HG02938 (cell line): ENCODE results near the gene ATP7A.
"Not testable (repeated sequence)": the region's sequence is repeated elsewhere in the genome, so short reads cannot be mapped to it uniquely, and the experiment has no call there.

Source experiments
- ATAC-seq: cut with Tn5 transposase; IDR thresholded peaks from one replicate; pipeline ENCODE4 v1.9.1; 2021; ENCODE audit warnings: mild to moderate bottlenecking, moderate library complexity; ENCODE audit not compliant: unreplicated experiment

ATP7A gene

GRCh38 chrX:77945031-77945430 is 34.5 kb downstream of the ATP7A start:
- not testable (repeated sequence) for ATAC-seq

DNA sequence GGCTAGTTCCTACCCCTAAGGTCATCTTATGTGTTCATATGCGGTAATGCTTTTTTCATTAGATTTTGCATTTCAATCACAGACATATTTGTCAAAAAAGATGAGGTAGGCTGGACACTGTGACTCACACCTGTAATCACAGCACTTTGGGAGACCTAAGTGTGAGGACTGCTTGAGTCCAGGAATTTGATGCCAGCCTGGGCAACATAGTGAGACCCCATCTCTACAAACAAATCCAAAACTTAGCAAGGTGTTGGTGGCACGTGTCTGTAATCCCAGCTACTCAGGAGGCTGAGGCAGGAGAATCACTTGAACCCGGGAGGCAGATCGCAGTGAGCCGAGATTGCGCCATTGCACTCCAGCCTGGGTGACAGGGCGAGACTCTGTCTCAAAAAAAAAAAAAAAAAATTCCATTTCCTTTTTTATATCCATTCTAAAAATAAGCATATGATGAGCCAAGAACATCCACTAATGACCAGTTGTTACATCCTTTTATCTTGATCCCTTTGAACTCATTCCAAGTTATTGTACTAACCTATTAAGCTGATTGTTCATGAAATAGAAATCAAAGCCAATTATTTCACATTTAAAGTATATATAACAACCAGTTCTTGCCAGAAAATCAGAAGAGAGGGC is 35.5 kb downstream of the ATP7A start:
- no peak for ATAC-seq

- no peak for ATAC-seq
These were observed 36.1 kb downstream of the ATP7A start for GRCh38 chrX:77946571-77946970.

GRCh38 chrX:77949840-77950239 is 39.3 kb downstream of the ATP7A start:
- no peak for ATAC-seq

- ATAC-seq = no peak
These were observed 41.7 kb downstream of the ATP7A start for GRCh38 chrX:77952173-77952572.

DNA sequence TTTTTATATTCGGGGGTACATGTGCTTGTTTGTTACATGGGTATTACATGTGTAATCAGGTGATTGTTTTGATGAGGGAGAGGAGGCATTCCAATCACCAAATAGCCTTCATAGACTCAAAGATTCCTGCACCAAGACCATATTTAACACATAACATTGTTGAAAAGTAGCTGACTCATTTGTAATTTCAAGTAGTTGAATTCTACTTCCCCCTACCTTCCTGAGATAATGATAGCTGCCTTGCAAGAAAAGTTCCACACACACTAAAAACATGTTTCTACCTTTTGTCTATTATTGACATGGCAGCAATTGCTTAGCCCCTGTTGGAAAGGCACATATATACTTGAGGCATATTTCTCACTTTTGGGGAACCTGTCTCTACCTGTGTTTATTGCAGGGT is 42.8 kb downstream of the ATP7A start:
- ATAC-seq = no peak

- no peak for ATAC-seq
These were observed 43.2 kb downstream of the ATP7A start for GRCh38 chrX:77953708-77954107.

- no peak for ATAC-seq
These were observed 50.1 kb downstream of the ATP7A start for GRCh38 chrX:77960567-77960966.

DNA sequence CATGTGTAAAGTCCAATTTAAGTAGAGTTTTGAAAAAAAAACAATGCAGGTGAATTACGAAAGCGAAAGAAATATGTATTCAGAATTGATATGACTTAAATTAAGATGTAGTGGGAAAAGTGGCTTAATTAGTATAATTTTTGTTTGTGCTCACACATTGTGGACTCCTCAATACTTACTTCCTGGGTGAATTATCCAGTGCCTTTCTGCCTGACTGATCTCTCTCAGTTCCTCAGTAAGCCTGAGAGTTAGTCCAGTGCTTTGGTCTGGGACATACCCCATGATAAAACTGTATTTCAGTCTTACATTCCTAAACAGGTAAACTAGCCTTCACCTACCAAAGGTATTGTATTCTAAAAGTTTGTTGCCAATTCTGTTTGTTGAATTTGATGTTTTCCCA is 50.6 kb downstream of the ATP7A start:
- no peak for ATAC-seq

DNA sequence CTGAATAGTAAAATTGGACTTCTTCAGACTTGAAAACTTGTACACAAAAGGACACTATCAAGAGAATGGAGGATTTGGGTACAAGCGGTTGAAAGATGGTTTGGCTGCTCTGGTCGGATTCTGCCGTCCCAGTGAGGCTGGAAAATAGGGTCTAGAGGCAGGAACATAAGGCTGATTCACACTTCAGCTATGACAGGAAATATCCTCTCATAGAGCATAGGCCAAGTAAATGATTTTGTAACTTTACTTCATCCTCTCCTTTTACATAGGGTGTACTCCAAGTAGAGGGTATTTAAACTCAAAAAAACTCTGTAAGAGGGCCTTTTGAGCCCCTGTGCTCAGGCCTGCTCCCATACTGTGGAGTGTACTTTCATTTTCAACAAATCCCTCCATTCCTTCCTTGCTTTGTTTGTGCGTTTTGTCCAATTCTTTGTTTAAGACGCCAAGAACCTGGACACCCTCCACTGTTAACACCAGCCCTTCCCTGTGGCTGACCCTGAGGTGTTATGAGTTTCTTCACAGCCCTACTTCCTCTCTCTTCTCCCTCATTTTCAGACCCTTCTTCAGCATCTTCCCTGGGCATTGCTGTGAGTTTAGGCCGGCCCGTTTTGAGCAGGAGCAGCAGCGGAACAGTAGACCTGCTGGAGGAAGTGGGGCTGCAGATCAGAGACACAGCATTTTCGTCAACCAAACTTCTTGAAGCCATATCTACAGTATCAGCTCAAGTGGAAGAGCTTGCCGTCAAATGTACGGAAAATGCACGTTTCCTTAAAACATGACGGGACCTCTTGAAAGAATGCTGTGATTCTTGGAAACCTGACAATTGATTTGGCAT is 51.8 kb downstream of the ATP7A start:
- ATAC-seq = no peak

DNA sequence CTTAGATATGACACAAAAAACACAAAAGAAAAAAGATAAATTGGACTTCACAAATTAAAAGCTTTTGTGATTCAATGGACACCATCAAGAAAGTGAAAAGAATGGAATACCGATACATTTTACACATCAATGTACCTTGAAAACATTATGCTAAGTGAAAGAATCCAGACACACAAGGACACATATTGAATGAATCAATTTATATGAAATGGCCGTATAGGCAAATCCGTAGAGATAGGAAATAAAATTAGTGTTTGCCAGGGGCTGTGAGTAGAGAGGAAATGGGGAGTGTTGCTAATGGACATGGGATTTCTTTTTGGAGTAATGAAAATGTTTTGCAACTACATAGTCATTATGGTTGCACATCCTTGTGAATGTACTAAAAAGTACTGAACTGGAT is 55.9 kb downstream of the ATP7A start:
- ATAC-seq = no peak

DNA sequence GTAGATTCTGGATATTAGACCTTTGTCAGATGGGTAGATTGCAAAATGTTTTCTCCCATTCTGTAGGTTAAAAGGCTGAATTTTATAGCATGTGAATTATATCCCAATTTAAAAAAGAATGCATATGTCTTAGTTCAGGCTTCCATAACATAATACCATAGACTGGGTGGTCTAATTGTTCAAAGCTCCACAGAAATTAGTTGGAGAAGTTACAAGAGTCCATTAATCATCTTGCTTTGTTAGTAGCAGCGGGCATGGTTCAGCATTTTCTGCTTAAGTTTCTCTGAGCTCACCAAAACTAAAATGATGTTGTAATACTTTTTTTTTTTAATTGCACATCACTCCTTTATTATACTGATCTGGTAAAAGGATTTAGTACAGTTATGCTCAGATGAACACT is 57.1 kb downstream of the ATP7A start:
- ATAC-seq = no peak

GRCh38 chrX:77969538-77969937 is 59.0 kb downstream of the ATP7A start, which contains the start of gene PGAM4:
Gene PGAM4 (minus strand): TSS chrX:77969638. CDS start chrX:77969638, 0 bp downstream.
- ATAC-seq = no peak

DNA sequence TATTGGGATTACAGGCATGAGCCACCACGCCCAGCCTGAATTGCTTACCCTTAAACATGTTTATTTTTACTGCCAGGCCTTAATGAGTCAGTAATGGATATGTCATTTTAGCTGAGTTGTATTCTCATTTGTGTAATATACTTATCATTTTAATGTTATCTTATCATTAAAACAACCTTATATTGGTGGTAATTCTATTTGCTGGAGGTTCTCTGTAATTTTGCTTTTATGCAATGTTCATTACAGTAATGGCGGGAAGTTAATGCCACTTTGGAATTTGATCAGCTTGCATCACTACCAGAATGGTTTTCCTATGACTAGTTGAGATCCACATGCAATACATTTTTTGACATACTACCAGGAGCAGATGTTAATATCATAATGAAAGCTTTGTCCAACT is 65.3 kb downstream of the ATP7A start:
- no peak for ATAC-seq

DNA sequence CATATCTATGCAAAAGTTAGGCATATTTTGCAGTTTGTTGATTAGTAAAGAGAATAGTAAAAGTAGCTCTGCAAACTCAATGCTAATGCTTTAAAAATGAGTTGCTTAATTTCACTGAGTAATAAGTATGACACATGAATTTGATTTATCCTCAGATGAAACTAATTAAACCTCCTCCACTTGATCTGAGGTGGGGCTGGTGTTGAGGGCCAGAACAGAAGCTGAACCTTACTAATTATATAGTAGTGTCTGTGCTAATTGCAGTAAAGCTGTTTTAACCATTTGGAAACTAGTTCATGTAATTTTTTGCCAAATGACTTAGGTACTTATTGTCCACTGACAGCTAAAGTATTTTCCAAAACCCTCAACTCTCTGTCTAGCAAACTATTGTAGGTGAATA is 66.6 kb downstream of the ATP7A start:
- no peak for ATAC-seq

- ATAC-seq = no peak
These were observed 67.0 kb downstream of the ATP7A start for GRCh38 chrX:77977518-77977917.

DNA sequence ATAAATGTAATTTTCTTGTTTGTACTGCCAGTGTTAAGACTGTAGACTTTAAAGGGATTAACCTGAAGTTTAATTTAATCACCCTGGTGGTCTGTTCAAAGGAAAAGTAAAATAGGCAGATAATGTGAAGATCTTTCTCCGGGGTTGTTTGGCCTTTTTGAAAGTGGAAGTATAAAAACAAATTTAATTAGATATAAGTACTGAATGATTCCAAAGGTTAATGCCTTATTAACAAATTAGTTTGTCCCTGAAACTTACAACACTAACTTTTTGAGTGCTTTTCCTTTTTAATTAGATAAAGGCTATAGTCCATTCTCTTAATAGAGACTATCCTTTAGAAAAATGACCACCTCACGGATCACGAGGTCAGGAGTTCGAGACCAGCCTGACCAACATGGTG is 69.4 kb downstream of the ATP7A start:
- ATAC-seq = no peak

DNA sequence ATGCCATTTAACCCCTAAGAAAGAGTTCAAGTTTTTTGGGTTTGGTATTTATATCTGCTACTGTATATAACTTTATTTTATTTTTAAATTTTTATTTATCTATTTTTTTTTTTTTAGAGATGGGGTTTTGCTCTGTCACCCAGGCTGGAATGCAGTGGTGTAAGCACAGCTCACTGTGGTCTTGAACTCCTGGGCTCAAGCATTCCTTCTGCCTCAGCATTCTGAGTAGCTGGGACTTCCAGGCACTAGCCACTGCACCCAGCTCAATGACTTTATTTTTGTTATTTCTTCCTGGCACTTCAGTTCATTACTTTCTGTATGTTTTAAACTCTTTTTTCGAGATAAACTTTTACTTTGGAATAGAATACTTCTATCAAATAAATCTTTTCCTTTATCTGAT is 101.4 kb downstream of the ATP7A start:
- no peak for ATAC-seq

GRCh38 chrX:78019586-78020483 is 109.3 kb downstream of the ATP7A start:
- no peak for ATAC-seq

DNA sequence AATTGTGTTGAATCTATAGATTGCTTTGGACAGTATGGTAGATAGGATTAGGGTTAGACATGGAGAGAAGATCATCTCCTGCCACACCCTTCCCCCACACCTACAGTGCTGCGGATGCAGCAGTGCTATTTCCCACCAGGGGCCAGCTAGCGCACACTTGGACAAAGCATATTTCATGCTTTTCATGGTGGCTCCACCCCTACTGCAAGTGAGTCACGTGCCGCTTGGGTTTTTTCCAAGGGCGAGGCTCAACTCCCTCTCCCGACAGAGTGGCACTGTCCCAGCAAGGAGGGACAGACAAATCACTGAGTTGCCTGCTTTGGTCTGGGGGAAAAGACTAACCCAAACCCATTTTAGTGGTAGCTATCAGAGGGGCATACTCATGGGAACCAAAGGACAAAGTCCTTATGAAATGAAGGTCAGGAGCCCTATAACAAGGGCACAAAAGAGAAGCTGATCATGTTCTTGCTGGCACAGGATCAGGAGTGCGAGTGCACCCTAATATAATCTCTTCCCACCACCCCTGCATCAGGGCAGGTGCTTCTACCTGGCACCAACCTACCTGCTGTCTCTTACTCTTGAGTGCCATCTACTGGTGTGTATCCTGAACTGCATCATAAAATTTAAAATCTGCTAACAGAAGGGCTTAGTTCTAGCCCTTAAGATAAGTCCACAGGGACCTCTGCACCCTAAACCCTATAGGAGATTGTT is 114.0 kb downstream of the ATP7A start:
- no peak for ATAC-seq

GRCh38 chrX:78027798-78028197 is 117.3 kb downstream of the ATP7A start:
- no peak for ATAC-seq
